Measurements from ENCODE around the gene BIN1.
A peak's percentile ranks its signal among the peaks of the same experiment; 100 is the strongest.
"Not testable (repeated sequence)": the region's sequence is repeated elsewhere in the genome, so short reads cannot be mapped to it uniquely, and the experiment has no call there.

The BIN1 gene

GRCh38 chr2:127133793-127134192 is 26.8 kb upstream of the BIN1 start:
- DNase-seq (ENCODE audit: low read depth): no peak

GRCh38 chr2:127130421-127130820 is 23.5 kb upstream of the BIN1 start:
- DNase-seq (ENCODE audit: low read depth): no peak

- no peak for DNase-seq (ENCODE audit: low read depth)
Observed at GRCh38 chr2:127129937-127130336, 23.0 kb upstream of the BIN1 start.

- DNase-seq (ENCODE audit: low read depth): no peak
Observed at GRCh38 chr2:127128445-127128904, 21.5 kb upstream of the BIN1 start.

GRCh38 chr2:127125821-127126220 is 18.9 kb upstream of the BIN1 start:
- no peak for DNase-seq (ENCODE audit: low read depth)

- DNase-seq (ENCODE audit: low read depth): no peak
Observed at GRCh38 chr2:127124426-127124825, 17.5 kb upstream of the BIN1 start.

DNA sequence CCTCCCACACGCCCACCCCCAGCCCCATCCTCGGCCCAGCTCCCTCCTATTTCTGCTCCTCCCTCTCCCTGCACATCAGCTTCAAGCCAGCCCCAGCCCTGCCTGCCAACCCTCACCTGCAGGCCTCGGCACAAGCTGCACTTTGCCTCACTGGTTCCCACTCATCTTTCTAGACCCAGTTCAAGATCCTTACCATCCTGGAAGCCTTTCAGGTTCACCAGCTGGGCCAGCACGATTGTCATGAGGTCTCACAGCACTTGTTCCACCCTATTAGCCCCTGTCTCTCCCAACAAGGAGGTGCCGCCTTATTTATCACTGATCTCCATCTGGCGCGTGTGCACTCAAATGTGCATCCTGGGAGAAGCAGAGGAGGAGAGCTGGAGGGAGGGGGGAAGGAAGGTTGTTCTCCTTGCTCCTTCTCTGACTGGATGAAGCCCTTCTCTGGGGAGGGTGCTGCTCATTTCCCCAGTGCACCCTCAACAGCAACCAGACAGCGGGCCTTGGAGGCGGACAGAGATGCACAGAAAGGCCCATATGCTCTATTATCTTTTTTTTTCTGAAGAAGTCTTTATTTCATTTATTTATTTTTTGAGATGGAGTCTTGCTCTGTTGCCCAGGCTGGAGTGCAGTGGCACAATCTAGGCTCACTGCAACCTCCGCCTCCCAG is 15.5 kb upstream of the BIN1 start:
- DNase-seq (ENCODE audit: low read depth): no peak

GRCh38 chr2:127121776-127122176 is 14.8 kb upstream of the BIN1 start:
- no peak for DNase-seq (ENCODE audit: low read depth)

DNA sequence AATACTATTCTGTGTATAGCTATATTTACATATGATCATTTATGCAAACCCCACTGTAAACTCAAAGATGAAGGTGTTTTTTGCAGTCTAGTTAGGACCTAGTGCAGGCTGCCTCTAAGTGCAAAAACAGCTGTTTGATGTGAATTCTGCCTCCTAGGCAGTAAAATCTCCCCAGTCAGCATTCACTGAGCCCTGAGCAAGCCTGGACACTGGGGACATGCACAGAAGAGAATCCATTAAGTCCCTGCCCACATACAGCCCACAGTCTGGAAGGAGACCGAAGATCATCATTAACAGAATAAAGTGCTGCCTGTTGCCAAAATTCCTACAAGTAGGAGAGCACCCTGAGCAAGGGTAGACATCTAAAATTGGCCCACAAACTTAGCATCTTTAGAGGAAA is 14.4 kb upstream of the BIN1 start:
- DNase-seq (ENCODE audit: low read depth): no peak

GRCh38 chr2:127120408-127120807 is 13.5 kb upstream of the BIN1 start:
- DNase-seq (ENCODE audit: low read depth): not testable (repeated sequence)

- no peak for DNase-seq (ENCODE audit: low read depth)
Observed at GRCh38 chr2:127118467-127118866, 11.5 kb upstream of the BIN1 start.

DNA sequence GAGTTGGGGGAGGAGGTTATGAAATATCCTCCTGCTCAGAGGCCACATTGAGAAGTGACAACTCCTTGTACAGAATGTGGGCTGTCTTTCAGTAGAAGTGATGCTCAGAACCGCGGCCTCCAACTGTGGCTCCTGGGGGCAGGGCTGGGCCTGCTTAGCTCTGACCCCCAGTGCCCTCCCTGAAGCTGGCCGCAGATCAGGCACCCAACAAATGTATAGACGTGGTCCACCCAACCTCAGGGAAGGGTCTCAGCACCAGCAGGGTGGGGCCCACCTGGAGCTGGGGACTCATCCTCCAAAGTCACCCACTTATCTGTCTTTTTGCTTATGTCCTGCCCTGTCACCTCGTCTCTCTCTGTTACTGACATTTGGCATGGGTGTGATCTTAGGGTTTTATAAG is 11.1 kb upstream of the BIN1 start:
- no peak for DNase-seq (ENCODE audit: low read depth)

- DNase-seq (ENCODE audit: low read depth): no peak
Observed at GRCh38 chr2:127117603-127118002, 10.6 kb upstream of the BIN1 start.

DNA sequence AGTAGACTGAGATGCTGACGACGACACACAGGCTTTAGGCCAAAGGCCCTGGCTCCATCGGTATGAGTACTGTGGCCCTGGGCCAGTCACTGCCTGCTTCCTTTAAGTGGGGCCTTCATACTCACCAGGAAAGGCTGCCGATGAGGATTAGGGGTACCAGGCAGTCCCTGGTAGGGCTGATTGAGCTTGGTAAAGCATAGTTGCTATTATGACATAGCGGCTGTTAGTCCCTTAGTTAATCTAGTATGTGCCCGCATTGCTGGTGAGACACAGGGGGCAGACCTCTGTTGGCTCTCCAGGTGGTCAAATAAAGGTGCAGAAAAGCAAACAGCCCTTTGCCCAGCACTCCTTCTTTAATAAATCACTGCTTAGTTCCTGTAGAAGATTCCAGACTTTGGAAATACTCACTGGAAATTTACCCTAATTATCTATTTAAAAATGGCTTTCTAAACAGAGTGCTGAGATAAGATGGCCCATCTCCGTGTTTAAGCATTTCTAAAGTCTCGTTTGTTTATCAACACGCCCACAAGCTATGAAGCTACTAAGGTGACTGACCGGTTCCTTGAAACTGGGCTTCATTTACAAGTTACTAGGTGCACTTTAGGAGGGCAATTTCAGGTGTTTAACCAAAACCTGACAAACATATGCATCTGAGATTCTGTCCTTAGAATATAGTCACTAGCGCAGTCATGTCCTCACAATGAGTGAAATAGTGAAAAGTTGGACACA is 8.7 kb upstream of the BIN1 start:
- no peak for DNase-seq (ENCODE audit: low read depth)

DNA sequence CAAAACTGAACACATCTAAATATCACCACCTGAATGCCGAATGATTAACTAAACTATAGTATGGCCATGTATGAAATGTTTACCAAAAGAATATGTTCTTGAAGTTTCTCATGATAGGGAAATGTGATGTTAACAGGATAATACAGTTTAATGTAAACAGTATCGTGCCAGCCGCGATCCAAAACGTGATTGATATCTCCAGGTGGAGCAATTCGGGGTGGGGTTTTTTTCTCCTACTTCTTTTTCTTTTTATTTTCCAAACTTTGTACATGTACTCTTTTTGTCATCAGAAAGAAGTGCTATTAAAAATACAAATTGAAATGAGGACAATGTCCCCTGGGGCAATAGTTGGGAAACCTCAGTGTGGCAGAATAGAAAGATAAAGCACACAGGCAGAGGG is 4.0 kb upstream of the BIN1 start:
- no peak for DNase-seq (ENCODE audit: low read depth)

GRCh38 chr2:127108090-127108523 is 1.2 kb upstream of the BIN1 start:
- no peak for DNase-seq (ENCODE audit: low read depth)

GRCh38 chr2:127107622-127107999 is 657 bp upstream of the BIN1 start:
- peak; percentile 49 for DNase-seq (ENCODE audit: low read depth)

GRCh38 chr2:127106457-127106990 is 430 bp downstream of the BIN1 start:
- peak; percentile 48 for DNase-seq (ENCODE audit: low read depth)

DNA sequence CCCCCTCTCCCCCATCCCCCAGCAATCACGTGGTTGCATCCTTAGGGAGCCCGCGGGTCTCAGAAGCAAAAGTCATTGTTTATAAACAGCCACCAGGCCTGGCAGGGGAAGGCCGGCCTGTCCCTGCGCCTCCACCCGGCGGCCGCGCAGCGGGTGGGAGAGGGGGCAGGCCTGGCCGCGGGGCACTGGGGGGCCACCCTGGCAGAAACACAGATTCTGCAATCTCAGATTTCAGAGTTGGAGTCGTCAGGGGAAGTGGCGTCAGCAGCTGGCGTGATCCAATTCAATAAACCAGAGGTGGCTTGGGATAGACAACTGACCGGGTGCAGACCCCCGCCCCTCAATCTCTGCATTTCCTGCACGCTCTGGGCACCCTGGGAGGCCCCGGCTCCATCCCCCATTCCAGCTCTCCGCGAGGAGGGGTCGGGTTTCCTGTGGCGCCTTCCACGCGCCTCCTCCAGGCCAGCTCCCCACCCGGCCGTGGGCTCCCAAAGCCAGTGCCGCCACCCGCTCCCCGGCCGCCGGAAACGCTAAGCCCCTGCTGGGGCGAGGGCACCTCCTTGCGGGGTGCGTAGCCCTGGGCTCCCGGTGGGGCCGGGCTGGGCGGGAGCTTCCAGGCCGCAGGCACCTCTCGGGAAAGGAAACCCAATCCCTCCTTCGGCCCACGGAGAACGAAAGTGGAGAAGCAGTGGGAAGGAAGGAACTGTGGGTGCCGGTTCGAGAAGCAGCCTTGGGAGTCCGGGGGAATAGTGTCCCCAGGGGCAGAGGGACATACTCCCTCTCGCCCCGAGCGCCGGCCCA is 1.1 kb downstream of the BIN1 start:
- DNase-seq (ENCODE audit: low read depth): peak; percentile 47

GRCh38 chr2:127104881-127105655 is 1.9 kb downstream of the BIN1 start:
- no peak for DNase-seq (ENCODE audit: low read depth)

DNA sequence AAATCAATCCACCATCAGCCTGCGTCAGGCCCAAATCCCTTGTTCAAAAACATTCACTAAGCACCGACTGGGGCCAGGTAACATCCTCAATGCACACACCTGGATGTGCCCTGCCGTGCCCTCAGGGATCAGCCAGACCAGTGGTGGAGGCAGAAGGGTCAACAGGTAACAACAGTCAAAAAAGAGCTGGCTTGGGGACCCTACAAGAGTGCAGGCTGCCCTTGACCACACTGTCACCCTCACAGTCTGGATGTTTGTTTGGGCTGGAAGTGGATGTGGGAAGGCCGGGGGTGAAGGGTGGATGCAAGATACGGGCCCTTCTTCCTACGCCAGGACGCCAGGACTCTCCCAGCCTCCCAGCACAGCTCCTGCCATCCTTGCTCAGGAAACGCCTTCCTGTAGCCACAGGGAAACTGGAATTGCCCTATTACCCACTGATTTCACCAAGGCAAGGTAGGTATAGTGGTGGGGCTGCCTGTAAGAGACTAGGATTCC is 2.7 kb downstream of the BIN1 start:
- no peak for DNase-seq (ENCODE audit: low read depth)

Data from iris pigment epithelial cell (primary cell).